Kidney (tissue), 14 donors: ENCODE data around the gene EDEM2. TPM values are rescaled to one million over a fixed set of nuclear protein-coding genes. Genes with fewer than 3 reads are reported as not detected.

Source experiments
- DNase-seq, 5 donors: peaks; one replicate each; pipeline ENCODE4 v3.0.0-alpha.2; 2013 to 2020
- FAIRE-seq: peaks from 2 replicates; lab custom pipeline; 2012; peaks lifted over from hg19 to GRCh38; lab: Jason Lieb, UNC
- H3K27ac ChIP-seq, 2 donors: one replicate each; pipeline ENCODE4 v1.7.0; 2013; ENCODE audit warnings: low read depth in 2 of 2, low read length in 2 of 2, inconsistent platforms in 1 of 2
- H3K27me3 ChIP-seq: one replicate; pipeline ENCODE4 v1.7.1; 2013; ENCODE audit warnings: low read length, inconsistent platforms; ENCODE audit not compliant: control insufficient read depth, insufficient read depth
- H3K36me3 ChIP-seq, 3 donors: one replicate each; pipeline versions ENCODE4 v1.7.0 to v1.7.1; 2013; ENCODE audit warnings: low read length in 3 of 3, control low read depth in 1 of 3, inconsistent platforms in 1 of 3; ENCODE audit not compliant: insufficient read depth in 3 of 3, control insufficient read depth in 2 of 3
- H3K4me1 ChIP-seq, 3 donors: one replicate each; pipeline versions ENCODE4 v1.7.0 to v1.7.1; 2013; ENCODE audit warnings: low read length in 3 of 3, inconsistent platforms in 1 of 3, low read depth in 1 of 3; ENCODE audit not compliant: control insufficient read depth in 2 of 3, insufficient read depth in 2 of 3
- H3K4me3 ChIP-seq, 3 donors: one replicate each; pipeline versions ENCODE4 v1.7.0 to v1.8.1; 2013; ENCODE audit warnings: low read length in 3 of 3, control low read depth in 1 of 3, inconsistent platforms in 1 of 3
- H3K9ac ChIP-seq, 3 donors: one replicate each; pipeline versions ENCODE4 v1.7.0 to v1.7.1; 2013; ENCODE audit warnings: low read length in 3 of 3, control low read depth in 1 of 3, inconsistent platforms in 1 of 3
- H3K9me3 ChIP-seq, 3 donors: one replicate each; pipeline versions ENCODE4 v1.7.0 to v1.7.1; 2013; ENCODE audit warnings: low read length in 3 of 3, control low read depth in 1 of 3, inconsistent platforms in 1 of 3; ENCODE audit not compliant: control insufficient read depth in 2 of 3, insufficient read depth in 1 of 3
- CTCF ChIP-seq: IDR thresholded peaks from 3 replicates; pipeline ENCODE4 v1.5.1; 2012; ENCODE audit warnings: mild to moderate bottlenecking, moderate library complexity, borderline replicate concordance; ENCODE audit not compliant: insufficient read depth; ENCODE audit errors: extremely low read depth
- intact Hi-C: fragments of 100-400 bp; cut with DNase I; formaldehyde crosslinking; loops from one replicate; pipeline ENCODE4 v1.11.1; 2022
- polyA plus RNA-seq: library from polyadenylated mRNA; stranded (reverse); fragments of 350-450 nt; fragmentation: Illumina TruSeq; extraction: RNeasy Lipid Tissue Mini Kit (QIAGEN cat#74804); gene quantifications from one replicate; pipeline ENCODE4 v1.2.3, GENCODE V29; 2014; ENCODE audit warnings: low read depth, low replicate concordance; ENCODE audit not compliant: insufficient read depth
- total RNA-seq: library from RNA; stranded (reverse); fragmentation: NEBNext Ultra II Directional; extraction: Animal tissue kit (Norgen Biotek cat#: 25700); gene quantifications from one replicate; pipeline ENCODE4 v1.2.1, GENCODE V29; 2021
- donor health status: control.
- donor health status: control.
- donor health status: control.
- donor health status: control.
- donor health status: control.
- donor health status: DM: yes; HTN: yes; CAD: no.
- donor health status: Normal renal cell carcinoma (clear cell type).

The EDEM2 gene
- total and polyA plus RNA-seq, 2 donors from 2014 or later = 27.1 to 30.0 TPM

DNA sequence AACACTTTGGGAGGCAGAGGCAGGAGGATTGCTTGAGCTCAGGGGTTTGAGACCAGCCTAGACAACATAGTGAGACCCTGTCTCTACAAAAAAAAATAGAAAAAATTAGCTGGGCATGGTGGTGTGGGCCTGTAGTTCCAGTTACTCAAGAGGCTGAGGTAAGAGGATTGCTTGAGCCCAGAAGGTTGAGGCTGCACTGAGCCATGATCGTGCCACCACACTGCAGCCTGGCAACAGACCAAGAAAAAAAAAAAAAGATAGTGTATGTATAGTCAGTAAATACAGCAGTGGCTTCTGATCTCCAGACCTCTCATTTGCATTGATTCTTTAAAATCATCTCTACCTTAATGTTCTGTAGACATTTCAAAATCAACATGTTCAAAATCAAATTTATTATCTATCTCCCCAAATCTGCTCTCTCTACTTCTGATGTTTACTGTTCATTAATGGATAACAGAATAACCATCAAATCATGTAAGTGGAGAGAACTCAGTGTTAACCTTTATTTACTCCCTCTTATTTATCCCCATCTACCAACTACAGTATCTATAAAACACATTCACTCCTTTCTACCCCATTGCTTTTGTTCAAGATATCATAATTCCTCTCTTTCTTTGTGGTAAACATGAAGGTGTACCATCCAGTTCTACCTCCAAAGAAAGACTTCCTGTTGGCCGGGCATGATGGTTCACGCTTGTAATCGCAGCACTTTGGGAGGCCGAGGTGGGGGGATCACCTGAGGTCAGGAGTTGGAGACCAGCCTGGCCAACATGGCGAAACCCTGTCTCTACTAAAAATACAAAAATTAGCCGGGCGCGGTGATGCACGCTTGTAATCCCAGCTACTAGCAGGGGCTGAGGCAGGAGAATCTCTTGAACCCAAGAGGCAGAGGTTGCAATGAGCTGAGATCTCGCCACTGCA lies 32.4 kb upstream of the EDEM2 start:
- Histone ChIP-seq H3K36me3 (no peaks in the 10 kb centered on the region), H3K4me3 (no peak overlapping the region), H3K4me1 (no peaks in the 10 kb centered on the region), H3K9me3 (no peaks in the 10 kb centered on the region), H3K27me3 (no peaks in the 10 kb centered on the region), H3K9ac (no peak overlapping the region), H3K27ac (no peak overlapping the region)
- intact Hi-C loops = no loop called here
- DNase-seq = no peak
- no peak for TF ChIP-seq CTCF
- FAIRE-seq = no peak

DNA sequence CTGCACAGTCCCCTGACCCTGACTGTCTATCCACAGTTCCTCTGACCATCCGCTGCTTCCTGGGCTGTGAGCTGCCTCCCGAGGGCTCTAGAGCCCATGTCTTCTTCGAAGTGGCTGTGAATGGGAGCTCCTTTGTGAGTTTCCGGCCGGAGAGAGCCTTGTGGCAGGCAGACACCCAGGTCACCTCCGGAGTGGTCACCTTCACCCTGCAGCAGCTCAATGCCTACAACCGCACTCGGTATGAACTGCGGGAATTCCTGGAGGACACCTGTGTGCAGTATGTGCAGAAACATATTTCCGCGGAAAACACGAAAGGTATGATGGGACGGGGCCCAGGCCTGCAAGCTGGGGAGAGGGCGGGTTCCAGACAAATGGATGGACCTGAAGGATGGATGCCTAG lies 29.0 kb upstream of the EDEM2 start:
- no peaks in the 10 kb centered on the region for H3K27me3 ChIP-seq
- H3K36me3 ChIP-seq = no peaks in the 10 kb centered on the region
- no peak overlapping the region for H3K9ac ChIP-seq
- no peaks in the 10 kb centered on the region for H3K9me3 ChIP-seq
- no peak overlapping the region for H3K4me3 ChIP-seq
- intact Hi-C loops = no loop called here
- no peak for TF ChIP-seq CTCF
- DNase-seq (no peak), FAIRE-seq (no peak)
- H3K27ac ChIP-seq = no peak overlapping the region
- peaks cover 0 to 11% (median 7%) of the 10 kb centered on the region in 3 donors for H3K4me1 ChIP-seq

DNA sequence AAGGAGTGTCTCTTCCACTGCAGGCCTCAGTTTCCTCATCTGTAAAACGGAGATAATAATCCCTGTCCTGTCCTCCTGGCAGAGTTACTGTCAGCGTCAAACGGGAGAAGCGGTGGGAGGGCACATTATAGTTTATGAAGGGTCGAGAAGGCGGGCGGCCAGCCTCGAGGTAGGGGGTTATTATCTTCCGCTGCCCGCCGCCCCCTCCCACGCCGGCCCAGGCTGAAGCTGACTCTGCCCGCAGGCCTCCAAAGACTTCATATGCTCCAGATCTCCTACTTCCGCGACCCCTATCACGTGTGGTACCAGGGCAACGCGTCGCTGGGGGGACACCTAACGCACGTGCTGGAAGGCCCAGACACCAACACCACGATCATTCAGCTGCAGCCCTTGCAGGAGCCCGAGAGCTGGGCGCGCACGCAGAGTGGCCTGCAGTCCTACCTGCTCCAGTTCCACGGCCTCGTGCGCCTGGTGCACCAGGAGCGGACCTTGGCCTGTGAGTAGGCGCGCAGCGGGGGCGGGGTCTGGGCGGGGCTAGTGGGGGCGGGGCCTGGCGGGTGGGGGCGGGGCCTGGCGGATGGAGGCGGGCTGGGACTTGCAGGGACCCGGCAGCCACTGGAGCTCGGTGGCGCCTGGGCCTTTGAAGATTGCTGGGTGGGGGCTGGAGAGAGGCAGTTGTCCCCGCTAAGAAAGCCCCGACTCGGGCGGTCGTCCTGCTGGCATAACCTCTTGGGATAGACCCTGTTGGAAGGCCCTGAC lies 27.5 kb upstream of the EDEM2 start:
- Histone ChIP-seq H3K4me3 (peak overlapping the region in 1 of 3 donors; percentile 51), H3K9me3 (no peaks in the 10 kb centered on the region), H3K36me3 (no peaks in the 10 kb centered on the region), H3K27ac (no peak overlapping the region), H3K4me1 (peaks cover 0 to 11% (median 7%) of the 10 kb centered on the region in 3 donors), H3K27me3 (no peaks in the 10 kb centered on the region), H3K9ac (no peak overlapping the region)
- no peak for TF ChIP-seq CTCF
- DNase-seq = peak; percentile 49 to 87 (median 75)
- intact Hi-C loops = no loop called here
- FAIRE-seq = no peak
